HK-2 (cell line): ENCODE results near the gene NANP.
"Not testable (repeated sequence)": the region's sequence is repeated elsewhere in the genome, so short reads cannot be mapped to it uniquely, and the experiment has no call there.

ENCODE experiments used
- DNase-seq: peaks from one replicate; pipeline ENCODE4 v3.0.0-alpha.2; 2018; ENCODE audit not compliant: unreplicated experiment

Gene NANP

DNA sequence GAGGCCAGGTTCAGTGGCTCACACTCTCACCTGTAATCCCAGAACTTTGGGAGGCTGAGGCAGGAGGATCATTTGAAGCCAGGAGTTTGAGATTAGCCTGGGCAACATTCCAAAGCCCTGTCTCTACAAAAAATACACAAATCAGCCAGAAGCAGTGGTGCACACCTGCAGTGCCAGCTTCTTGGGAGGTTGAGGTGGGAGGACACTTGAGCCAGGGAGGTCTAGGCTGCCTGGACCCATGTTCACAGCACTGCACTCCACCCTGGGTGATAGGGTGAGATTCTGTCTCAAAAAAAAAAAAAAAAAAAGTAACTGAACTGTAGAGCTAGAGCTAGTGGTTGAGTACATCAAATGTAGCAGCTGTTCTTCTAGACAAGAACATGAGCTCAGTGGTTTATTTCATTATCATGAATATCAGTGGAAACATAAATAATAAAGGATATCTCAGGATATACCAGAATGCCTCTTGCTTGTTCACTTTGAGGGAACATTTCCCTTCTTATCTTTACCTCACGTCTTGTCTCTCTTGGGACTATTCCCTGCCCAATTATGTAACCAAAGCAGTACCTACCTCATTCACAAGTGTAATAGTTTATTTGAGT is 17.6 kb downstream of the NANP start:
- no peak for DNase-seq

DNA sequence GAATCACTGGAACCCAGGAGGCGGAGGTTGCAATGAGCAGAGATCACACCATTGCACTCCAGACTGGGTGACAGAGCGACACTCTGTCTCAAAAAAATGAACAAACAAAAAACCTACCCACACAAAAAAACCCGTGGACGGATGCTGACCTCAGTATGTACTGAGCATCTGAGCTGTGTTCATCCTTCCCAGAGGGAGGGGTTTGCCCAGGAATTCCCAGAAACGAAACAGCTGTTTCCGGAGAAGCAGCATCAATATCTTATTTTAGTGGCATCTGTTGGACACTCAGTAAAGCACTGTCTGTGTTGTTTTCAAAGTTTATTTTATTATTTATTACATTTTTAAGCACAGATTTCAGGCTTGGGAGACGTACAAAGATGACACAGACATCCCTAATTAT is 18.7 kb downstream of the NANP start:
- DNase-seq = no peak

GRCh38 chr20:25604611-25605010 is 19.2 kb downstream of the NANP start:
- DNase-seq = no peak

DNA sequence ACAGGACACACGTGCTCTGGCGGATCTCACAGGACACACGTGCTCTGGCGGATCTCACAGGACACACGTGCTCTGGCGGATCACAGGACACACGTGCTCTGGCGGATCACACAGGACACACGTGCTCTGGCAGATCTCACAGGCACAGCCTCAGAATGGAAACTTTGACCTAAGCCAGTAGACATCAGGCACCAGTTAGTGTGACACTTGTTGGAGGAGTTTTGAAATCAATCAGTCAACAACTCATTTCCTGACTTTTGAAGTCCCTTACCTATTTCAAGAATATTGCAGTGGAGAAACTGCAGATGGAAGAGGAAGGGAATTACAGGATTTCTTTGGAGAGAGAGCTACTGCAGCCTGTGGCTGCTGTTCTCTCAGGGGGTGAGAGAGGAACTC is 20.9 kb downstream of the NANP start:
- not testable (repeated sequence) for DNase-seq

DNA sequence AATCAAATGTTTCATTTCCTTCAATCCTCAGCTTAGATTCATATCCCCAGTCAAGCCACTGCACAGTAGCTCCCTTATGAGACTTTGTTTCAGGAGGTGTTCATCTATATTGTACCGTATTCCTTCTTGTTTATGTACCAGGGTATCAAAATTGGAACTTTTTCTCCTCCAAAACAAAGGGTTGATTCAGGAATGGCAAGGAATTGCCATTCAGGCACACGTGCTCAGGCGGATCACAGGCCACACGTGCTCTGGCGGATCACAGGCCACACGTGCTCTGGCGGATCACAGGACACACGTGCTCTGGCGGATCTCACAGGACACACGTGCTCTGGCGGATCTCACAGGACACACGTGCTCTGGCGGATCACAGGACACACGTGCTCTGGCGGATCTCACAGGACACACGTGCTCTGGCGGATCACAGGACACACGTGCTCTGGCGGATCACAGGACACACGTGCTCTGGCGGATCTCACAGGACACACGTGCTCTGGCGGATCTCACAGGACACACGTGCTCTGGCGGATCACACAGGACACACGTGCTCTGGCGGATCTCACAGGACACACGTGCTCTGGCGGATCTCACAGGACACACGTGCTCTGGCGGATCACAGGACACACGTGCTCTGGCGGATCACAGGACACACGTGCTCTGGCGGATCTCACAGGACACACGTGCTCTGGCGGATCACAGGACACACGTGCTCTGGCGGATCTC is 21.5 kb downstream of the NANP start:
- not testable (repeated sequence) for DNase-seq

DNA sequence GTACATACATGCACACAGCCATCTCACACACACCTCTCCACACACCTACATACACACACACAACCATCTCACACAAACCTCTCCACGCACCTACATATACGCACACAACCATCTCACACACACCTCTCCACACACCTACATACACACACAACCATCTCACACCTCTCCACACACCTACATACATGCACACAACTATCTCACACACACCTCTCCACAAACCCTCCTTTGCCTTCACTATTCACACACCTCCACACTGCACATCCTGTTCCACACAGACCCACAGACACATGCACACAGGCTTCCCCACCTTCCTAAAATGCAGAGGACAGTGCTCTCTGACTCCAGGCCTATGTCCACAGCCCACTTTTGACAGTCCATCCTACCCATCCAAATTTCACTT is 22.2 kb downstream of the NANP start:
- DNase-seq = no peak

DNA sequence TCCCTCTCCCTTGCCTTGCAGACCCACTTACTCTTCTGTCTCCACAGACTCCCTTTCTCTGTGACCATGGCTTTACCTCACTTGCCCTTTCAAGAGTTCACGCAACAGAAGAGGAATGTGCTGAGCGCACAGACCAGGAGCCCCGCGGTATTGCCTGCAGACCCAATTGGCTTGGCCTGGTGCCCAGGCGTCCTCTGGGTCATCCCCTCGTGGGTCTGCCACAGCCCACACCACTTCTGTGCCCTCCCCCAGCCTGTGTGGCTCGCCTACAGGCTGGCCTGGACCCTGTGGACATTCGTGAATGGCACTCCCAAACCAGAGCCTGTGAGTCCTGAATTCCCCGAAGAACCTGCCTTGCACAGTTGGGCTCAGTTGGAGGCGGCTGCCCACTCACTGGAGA is 23.2 kb downstream of the NANP start:
- DNase-seq = peak; percentile 44

GRCh38 chr20:25592135-25592852 is 31.5 kb downstream of the NANP start:
- DNase-seq = no peak

GRCh38 chr20:25590778-25591177 is 33.0 kb downstream of the NANP start:
- DNase-seq = not testable (repeated sequence)

DNA sequence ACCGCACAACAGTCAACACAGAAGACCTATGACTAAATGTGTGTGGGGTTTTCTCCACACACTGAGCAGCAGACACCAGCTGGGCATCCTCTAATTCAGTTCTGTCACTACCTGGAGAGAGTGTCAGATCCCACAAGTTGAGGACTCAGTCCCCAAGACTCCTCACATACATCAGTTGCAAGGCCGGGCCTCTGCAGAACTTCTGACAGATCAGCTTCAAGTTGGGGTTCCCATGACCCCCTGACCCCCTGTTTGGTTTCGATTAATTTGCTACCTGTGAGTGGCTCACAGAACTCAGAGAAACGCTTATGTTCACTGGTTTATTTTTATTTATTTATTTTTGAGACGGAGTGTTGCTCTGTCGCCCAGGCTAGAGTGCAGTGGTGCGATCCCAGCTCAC is 35.3 kb downstream of the NANP start:
- no peak for DNase-seq

DNA sequence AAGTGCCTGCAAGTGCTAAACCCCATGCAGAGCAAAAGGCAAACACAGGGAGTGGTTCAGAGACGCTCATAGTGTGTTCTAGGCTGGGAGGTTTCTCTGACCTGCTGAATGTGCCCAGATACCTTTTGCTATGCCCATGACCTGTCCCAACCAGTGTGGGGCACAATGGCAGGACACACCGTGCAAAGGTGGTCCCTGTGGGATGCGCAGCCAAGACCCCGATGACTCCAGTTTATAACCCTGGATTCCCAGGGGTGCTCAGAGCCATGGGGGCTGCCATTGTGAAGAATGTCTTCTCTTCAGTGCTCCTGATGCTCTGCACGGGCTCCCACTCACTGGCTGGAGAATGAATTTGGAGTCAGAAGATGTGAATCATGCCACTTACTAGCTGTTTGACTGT is 36.3 kb downstream of the NANP start:
- no peak for DNase-seq

DNA sequence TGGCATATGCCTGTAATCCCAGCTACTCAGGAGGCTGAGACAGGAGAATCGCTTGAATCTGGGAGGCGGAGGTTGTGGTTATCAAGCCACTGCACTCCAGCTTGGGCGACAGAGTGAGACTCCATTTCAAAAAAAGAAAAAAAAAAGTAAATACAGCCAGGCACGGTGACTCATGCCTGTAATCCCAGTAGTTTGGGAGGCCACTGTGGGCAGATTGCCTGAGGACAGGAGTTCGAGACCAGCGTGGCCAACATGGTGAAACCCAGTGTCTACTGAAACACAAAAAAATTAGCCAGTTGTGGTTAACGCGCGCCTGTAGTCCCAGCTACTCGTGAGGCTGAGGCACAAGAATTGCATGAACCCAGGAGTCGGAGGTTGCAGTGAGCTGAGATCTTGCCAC is 36.9 kb downstream of the NANP start:
- no peak for DNase-seq

GRCh38 chr20:25584905-25585704 is 38.7 kb downstream of the NANP start, which contains the start of gene NINL:
Gene NINL, minus strand, starts transcription at chr20:25585531. Its CDS starts 58,944 bp downstream, at chr20:25526587.
- peak; percentile 68 for DNase-seq

GRCh38 chr20:25583607-25584006 is 40.2 kb downstream of the NANP start:
- not testable (repeated sequence) for DNase-seq

DNA sequence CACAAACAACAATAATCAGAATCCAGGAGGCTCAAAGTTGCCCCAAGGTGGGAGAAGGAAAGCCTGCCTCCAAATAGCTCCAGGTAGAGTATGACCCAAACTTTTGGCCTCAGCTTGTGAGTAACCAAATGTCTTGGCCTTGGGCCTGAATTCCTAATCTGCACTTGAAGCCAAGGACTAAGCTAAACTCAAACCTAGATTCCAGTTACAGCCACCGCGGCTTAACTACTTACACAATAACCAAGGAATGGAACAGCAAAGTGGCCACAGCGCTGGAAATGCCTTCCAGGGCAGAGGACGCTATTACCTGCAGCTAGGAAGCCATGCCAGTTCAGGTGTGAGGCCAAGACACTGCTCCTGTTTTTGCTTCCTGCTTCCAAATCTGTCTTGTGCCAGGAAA is 43.1 kb downstream of the NANP start:
- DNase-seq = no peak

GRCh38 chr20:25579081-25579770 is 44.6 kb downstream of the NANP start:
- no peak for DNase-seq

- DNase-seq = no peak
Observed at GRCh38 chr20:25576783-25577530, 46.9 kb downstream of the NANP start.

- peak; percentile 29 for DNase-seq
Observed at GRCh38 chr20:25574411-25574810, 49.4 kb downstream of the NANP start.

- DNase-seq = no peak
Observed at GRCh38 chr20:25573288-25574251, 50.2 kb downstream of the NANP start.

- DNase-seq = no peak
Observed at GRCh38 chr20:25571817-25572216, 52.0 kb downstream of the NANP start.
